Measurements from ENCODE around the gene SPP2.

DNA sequence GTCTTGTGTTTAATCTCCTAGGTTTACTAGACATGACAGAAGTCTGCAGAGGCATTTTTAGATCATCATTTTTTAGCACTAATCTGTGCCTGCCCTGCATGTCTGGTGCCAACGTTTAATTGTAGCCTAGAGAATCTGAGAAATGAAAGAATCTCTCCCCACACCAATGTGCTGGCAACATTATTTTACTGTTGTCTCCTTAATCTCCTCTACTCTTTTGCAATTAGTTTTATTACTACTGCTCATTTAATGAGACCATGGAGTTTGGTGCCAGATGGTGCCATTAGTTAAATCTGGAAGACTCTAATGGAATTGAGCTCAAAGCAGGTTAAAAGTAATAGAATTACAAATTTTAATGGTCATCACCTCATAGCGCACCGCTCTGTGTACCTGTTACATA, 4.0 kb upstream of the SPP2 start:
- TF ChIP-seq POLR2A (IDR thresholded peaks at IDR 0.05) = no peak
- no peak for TF ChIP-seq CTCF (IDR thresholded peaks at IDR 0.05)
- TF ChIP-seq POLR2AphosphoS5 (IDR thresholded peaks at IDR 0.05; ENCODE audit: insufficient read depth in 1 of 2, low read depth in 1 of 2) = no peak

Measured in vagina (tissue), 2 donors.